Esophagus muscularis mucosa (tissue), 2 donors: ENCODE results near the gene RAET1E.

Source experiments
- POLR2A ChIP-seq: fragments of 450-650 bp; IDR thresholded peaks from one replicate; pipeline ENCODE4 v1.6.1; 2017; ENCODE audit warnings: antibody characterized with exemption, moderate library complexity, mild to moderate bottlenecking, low read depth
- POLR2AphosphoS5 ChIP-seq, 2 donors: sonication (generic); formaldehyde crosslinking; IDR thresholded peaks; one replicate each; pipeline ENCODE4 v1.6.1; 2017; ENCODE audit warnings: antibody characterized with exemption in 2 of 2

DNA sequence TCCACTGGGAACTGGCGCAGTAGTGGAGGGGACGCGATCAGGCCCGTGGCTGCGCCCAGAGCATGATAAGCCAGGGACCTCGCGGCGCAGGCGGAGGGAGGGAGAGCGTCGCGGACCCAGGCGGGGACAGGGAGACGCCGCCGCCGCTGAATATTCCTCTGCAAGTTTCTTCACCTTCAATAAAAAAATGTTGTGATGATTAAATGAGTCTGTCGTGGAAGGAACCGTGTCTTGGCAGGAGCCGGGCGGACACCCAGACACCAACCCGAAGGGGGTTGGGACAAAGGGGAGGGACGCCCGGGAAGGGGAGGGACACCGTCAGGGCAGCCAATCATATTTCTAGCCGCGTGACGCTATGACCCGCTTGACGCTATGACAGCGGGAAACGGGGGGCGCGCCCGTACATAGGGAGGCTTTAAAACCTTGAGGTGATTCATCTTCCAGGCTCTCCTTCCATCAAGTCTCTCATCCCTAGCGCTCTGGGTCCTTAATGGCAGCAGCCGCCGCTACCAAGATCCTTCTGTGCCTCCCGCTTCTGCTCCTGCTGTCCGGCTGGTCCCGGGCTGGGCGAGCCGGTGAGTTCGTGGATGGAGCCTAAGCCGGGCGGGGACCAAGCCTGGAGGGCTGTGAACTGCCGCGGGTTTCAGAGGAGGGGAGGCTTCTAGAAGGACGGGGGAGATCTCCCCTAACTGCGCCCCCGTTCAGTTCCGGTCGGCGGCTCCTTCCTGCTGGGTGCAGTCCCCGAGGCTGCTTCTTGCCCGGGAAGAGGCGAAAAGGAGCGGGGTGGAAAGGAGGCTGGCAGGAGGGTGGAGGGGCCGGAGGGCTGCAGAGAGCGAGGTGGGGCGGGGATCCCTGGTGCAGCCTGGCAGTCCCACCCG lies 43.9 kb upstream of the RAET1E start, which contains the start of gene ULBP2:
- TF ChIP-seq POLR2A (no peak), POLR2AphosphoS5 (IDR thresholded peaks at IDR 0.05) (peak; percentile 71 to 83)
